Neural progenitor cell (in vitro differentiated cells): ENCODE measurements around the gene CABLES1.

Source experiments
- EZH2phosphoT487 ChIP-seq: fragments of 200-600 bp; sonication (generic); IDR thresholded peaks from 2 replicates; pipeline ENCODE4 v1.6.1; 2017; ENCODE audit warnings: antibody characterized with exemption
- TF ChIP-seq, protein P1 (sequence below): fragments of 200-600 bp; sonication (generic); IDR thresholded peaks from 2 replicates; pipeline ENCODE4 v1.5.1; 2017; ENCODE audit warnings: antibody characterized with exemption, mild to moderate bottlenecking

DNA sequence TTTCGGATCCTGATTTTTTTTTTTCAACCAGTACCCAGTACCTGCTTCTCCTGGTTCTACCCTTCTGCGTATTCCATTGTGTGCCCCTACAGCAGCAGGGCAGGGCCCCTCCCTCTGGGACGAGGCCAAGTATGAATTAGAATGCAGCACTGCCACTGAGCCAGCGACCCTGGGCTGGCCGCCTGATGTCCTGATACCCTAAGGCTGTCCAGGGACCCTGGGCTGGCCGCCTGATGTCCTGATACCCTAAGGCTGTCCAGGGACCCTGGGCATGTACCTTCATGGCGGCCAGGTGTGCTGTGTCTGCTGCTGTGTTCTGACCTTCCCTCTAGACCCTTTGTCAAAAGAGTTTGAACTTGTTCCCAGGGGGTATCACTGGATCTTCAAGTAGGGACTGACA is 42.9 kb downstream of the CABLES1 start:
- no peak for TF ChIP-seq EZH2phosphoT487
- TF ChIP-seq, protein P1, sequence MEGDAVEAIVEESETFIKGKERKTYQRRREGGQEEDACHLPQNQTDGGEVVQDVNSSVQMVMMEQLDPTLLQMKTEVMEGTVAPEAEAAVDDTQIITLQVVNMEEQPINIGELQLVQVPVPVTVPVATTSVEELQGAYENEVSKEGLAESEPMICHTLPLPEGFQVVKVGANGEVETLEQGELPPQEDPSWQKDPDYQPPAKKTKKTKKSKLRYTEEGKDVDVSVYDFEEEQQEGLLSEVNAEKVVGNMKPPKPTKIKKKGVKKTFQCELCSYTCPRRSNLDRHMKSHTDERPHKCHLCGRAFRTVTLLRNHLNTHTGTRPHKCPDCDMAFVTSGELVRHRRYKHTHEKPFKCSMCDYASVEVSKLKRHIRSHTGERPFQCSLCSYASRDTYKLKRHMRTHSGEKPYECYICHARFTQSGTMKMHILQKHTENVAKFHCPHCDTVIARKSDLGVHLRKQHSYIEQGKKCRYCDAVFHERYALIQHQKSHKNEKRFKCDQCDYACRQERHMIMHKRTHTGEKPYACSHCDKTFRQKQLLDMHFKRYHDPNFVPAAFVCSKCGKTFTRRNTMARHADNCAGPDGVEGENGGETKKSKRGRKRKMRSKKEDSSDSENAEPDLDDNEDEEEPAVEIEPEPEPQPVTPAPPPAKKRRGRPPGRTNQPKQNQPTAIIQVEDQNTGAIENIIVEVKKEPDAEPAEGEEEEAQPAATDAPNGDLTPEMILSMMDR = no peak
